Effector CD8-positive, alpha-beta T cell (primary cell): ENCODE results near the gene MYCBPAP.

Experiments
- DNase-seq: peaks from one replicate; lab custom pipeline; 2025; lab: John Stamatoyannopoulos, UW
- total RNA-seq, 4 experiments: gene quantifications; one replicate each; lab custom pipeline; 2026; lab: John Stamatoyannopoulos, UW

Gene MYCBPAP, protein sequence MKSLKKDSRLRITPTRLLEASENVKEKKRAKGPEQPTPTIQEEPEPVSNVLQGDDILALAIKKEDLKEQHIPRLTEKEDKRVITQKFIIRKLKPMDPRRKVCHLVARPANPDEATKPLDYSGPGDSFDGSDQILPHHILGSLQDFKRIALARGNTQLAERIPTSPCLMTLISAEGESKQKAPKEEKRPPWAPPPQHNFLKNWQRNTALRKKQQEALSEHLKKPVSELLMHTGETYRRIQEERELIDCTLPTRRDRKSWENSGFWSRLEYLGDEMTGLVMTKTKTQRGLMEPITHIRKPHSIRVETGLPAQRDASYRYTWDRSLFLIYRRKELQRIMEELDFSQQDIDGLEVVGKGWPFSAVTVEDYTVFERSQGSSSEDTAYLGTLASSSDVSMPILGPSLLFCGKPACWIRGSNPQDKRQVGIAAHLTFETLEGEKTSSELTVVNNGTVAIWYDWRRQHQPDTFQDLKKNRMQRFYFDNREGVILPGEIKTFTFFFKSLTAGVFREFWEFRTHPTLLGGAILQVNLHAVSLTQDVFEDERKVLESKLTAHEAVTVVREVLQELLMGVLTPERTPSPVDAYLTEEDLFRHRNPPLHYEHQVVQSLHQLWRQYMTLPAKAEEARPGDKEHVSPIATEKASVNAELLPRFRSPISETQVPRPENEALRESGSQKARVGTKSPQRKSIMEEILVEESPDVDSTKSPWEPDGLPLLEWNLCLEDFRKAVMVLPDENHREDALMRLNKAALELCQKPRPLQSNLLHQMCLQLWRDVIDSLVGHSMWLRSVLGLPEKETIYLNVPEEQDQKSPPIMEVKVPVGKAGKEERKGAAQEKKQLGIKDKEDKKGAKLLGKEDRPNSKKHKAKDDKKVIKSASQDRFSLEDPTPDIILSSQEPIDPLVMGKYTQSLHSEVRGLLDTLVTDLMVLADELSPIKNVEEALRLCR
- total RNA-seq = 0.10 to 5.3 (median 2.3) reads per million in 4 experiments

GRCh38 chr17:50507871-50508572 lies at the start of gene MYCBPAP:
TSS of gene MYCBPAP (plus strand) at chr17:50508439. CDS start at chr17:50508675, 236 bp downstream.
- peak; percentile 81 for DNase-seq

- no peak for DNase-seq
These were observed 49.2 kb upstream of the MYCBPAP start for GRCh38 chr17:50458701-50459676.

DNA sequence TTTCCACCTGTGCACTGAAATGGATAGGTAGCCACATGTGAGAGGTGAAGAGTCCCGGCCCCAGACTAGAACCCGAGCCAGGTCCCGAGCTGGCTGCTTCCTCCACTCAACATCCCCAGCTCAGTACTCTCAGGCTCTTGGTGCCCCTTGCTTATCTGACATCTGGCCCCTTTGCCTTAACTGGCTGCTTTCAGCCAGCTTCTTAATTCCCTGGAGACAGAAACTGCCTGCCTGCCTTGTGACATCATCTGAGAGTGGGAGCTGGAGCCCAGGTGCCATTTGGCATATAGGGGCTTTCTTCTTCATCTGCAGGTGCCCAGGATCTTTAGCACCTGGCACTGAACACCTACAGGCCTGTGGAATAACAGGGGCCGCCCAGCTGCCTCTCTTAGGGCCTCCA lies 48.5 kb upstream of the MYCBPAP start:
- DNase-seq = no peak

GRCh38 chr17:50460831-50461526 lies 47.3 kb upstream of the MYCBPAP start:
- DNase-seq = no peak

DNA sequence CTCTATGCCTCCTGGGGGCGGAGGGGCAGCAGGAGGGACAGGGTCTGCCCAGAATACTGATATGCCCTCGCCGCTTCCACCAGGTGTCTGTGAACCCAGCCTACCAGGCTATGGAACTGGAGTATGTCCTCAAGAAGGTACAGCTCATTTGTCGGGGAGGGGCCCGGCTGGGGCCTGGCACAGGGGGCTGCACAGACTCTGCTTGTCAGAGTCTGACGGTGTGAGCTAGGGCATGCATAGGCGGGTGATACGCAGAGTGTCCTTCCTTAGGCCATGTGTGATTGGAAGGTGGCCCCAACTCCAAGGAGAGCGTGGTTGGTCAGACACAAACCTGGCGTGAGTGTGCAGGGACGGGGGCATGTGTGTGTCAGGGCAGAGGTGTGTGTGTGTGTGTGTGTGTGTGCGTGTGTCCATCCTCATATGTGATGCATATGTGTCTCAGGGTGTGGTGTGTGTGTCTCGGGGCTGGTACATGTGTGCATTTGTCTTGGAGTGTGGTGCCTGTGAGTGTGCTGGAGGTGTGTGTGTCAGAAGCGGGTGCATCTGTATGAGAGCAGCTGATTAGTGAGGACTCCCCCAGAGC lies 46.6 kb upstream of the MYCBPAP start:
- DNase-seq = no peak

DNA sequence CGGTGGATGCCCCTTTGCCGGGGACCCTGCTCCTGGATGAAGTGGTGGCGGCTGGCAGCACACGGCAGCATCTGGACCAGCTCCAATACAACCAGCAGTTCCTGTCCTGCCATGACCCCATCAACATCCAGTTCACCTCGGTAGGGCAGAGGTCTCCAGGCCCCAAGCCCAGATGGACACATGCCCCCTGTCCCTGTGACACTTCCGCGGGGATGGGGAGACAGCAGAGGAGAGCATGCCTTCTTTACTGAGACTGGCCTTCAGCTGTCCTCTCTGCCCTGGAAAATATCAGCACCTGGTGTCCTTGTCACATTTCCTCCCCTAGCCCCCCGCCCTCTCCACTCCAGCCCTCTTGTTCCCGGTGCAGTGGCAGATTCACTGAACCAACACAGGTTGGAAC lies 45.8 kb upstream of the MYCBPAP start:
- no peak for DNase-seq

DNA sequence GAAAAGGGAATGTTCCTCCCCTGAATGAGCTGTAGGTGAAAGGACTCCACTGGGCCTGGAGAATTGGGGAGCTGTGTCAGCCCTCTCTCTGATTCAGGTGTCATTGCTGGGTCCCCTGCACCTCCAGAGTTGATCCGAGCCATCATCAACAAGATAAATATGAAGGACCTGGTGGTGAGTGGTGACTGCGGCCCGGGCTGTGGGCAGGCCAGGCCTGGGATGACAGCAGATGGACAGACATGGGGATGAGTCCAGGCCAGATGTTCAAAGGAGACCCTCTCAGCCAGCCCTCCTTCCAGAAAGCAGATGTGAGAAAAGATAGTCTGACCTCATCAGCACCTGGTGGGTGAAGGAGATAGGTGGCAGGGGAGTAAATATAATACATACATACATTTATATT lies 44.1 kb upstream of the MYCBPAP start:
- no peak for DNase-seq

DNA sequence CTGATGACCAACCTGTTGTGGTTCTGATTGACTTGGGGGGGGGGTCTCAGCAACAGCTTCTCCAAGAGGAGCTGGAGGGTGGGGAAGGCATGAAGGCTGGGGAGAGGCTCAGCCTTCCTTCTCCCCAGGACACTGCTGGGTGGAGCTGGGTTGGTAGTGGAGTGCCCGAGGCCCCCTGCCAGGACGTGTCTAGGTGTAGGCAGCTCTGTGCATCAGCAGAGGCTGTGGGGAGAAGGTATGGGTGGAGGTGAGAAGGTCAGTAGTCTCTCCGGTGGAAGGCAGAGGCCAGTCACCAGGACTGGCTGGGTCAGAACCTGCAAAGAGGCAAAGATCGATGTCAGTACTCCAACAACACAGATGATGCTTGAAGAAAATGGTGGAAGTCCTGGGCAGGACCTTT lies 43.5 kb upstream of the MYCBPAP start:
- no peak for DNase-seq

DNA sequence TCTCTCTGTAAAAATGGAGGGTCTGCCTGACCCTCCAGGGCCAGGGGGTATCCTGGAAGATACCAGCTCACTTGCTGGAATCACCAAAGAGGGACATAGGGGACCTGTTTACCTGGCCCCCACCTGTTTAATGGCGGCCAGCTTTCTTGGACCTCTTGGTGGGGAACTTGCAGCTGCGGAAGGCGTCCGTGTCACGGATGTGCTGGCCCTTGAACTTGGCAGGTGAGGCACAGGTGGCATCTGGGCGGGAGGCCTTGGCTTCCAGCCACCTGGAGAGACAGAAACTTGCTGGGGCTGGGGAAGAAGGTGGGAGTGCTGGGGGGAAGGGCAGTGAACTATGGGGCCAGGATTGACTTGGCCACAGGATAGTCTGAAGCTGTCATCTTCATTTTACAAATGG lies 43.1 kb upstream of the MYCBPAP start:
- DNase-seq = no peak

GRCh38 chr17:50465635-50466034 lies 42.6 kb upstream of the MYCBPAP start:
- DNase-seq = no peak

GRCh38 chr17:50466371-50467113 lies 41.7 kb upstream of the MYCBPAP start:
- no peak for DNase-seq

GRCh38 chr17:50467114-50467854 lies 41.0 kb upstream of the MYCBPAP start:
- no peak for DNase-seq

DNA sequence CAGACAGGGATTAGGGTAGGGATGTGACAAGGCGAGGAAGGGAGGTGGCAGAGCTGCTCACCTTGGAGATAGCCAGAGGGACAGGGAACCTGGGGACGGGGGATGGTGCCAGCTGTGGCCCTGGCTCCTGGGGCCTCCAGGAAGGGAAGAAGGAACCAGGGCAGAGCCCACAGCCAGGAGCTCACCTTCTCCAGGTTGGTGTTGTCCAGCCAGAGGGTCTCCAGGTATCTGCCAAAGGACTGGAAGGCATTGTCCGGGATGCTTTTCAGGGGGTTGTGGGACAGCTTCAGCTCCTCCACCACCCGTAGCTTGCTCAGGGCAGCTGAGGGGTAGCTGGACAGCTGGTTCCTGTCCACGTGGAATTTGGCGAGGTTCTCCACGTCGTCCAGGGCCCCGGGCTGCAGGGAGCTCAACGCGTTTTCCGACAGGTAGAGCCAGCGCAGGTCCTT lies 40.4 kb upstream of the MYCBPAP start:
- DNase-seq = no peak

GRCh38 chr17:50468304-50469207 lies 39.7 kb upstream of the MYCBPAP start, which contains the start of gene CHAD:
TSS of gene CHAD (minus strand) at chr17:50468880. CDS start at chr17:50468813, 67 bp downstream.
- DNase-seq = no peak

- DNase-seq = no peak
These were observed 39.0 kb upstream of the MYCBPAP start for GRCh38 chr17:50469208-50469605.

GRCh38 chr17:50469671-50470305 lies 38.5 kb upstream of the MYCBPAP start:
- DNase-seq = no peak

DNA sequence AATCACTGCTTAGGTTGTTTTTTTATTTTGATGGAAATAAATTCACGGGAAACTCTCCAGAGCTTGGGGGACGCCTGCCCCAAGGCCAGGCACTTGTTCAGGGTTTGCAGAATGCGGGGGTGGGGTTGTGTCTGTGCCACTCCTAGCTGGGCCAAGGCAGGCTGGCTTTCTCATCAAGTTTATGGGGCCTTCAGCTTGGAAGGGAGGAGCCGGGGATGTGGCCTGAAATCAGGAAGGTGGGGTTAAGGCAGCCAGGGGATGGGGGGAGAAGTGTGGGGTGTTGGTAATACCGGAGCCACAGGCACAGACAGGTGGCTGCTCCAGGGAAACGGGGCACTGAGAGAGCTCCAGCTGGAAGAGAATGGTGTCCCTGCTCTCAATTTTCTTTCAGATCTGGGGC lies 37.8 kb upstream of the MYCBPAP start:
- no peak for DNase-seq
